NCI-H2081 (cell line): ENCODE measurements around the gene PSMB11.
"Not testable (repeated sequence)": the region's sequence is repeated elsewhere in the genome, so short reads cannot be mapped to it uniquely, and the experiment has no call there.

Experiments used
- DNase-seq, 2 experiments: peaks; one replicate each; lab custom pipeline; 2025; lab: John Stamatoyannopoulos, UW

PSMB11 gene

GRCh38 chr14:23042162-23042965, at the start of gene PSMB11:
Gene PSMB11 (plus strand): TSS chr14:23042212. CDS start chr14:23042226, 14 bp downstream.
- no peak for DNase-seq

DNA sequence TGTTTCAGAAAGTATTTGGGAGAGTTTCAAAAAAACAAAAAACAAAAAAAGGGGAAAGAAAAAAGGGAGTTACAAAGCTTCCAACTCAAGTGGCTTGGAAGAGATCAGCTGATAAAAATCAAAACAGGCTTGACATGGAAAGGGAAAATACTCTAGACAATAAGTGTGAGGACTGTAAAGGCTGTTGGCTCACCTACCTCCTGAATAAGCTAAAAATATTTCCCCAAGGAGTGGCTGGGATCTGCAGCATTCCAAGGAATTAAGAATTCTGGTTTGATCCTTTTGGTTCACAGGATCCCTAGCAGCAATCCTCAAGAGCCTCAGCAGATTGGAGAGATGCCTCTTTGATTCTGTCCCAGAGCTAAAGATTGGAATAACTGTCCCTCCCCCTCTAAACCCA, 48.5 kb upstream of the PSMB11 start:
- DNase-seq, result no peak

- no peak for DNase-seq
Observed at GRCh38 chr14:22994762-22995275, 47.2 kb upstream of the PSMB11 start.

DNA sequence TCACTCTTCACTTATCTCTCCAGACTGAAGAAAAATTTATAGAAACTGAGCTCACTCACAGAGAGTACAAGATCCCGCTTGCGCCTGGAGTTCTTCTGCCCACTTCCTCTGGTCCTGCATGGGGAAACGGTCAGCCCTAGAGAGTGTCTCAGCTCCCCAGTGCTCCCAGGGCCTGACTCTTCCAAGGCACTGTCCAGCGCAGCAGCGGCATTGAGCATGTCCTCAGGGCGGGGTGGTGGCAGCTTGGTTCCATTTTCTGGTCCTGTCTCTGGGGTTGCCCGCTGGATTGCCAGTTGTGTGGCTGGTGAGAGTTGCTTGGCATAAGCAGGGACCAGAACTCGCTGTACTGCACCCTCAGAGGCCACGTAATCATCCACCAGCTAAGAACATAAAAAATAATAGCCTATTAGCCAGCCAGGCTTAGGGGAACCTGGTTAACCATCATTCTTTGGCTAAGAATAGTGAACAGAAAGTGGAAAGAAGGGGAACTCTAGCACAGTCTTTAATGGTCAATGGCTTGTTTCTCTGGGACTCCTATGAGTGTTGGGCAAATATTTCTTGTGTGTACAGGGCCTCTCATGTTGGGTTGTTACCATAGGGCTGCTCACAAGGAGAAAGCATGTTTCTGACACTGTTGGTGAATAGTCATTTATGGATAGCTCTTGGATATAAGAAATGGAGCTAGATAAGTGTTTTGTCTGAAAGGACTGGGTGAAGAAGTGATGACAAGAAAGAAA, 46.0 kb upstream of the PSMB11 start:
- DNase-seq, result no peak

DNA sequence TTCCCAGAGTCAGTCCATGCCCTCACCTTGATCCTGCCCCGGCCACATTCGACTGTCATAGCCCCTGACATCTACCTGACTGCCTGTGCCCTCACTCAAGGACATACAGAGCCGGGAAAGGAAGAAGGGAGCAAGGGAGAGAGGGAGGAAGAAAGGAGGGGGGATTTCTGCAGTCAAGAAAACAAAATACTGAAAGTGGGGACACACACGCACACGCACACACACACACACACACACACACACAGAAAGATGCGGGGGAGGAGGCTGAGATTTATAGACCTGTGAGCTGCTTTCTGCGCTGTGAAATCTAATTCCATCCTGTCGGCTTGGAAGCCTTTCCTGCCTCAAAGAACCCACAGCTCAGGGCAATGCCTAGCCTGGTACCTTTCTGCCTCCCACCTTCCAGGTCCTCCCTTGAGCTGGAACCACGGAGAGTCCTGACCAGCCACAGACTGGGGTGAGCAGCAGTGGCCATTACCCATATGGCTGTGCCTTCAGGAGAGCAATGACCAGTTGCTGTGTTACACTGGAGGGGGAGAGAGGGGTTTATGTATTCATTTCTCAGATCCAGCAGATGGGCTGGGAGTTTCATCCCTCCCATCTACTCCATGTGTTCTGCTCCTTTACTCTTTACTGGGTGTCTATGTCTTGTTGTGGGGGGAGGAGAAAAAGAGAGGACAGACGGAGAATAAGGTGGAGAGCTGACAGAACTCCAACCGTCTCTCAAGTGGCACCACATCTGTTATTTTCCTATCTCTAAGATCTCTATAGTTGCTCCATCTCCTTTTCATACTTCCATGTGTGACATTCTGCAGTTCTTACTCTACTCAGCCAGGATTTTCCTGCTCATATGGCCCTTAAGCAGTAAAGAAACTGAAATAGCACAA, 45.0 kb upstream of the PSMB11 start:
- DNase-seq, result no peak

DNA sequence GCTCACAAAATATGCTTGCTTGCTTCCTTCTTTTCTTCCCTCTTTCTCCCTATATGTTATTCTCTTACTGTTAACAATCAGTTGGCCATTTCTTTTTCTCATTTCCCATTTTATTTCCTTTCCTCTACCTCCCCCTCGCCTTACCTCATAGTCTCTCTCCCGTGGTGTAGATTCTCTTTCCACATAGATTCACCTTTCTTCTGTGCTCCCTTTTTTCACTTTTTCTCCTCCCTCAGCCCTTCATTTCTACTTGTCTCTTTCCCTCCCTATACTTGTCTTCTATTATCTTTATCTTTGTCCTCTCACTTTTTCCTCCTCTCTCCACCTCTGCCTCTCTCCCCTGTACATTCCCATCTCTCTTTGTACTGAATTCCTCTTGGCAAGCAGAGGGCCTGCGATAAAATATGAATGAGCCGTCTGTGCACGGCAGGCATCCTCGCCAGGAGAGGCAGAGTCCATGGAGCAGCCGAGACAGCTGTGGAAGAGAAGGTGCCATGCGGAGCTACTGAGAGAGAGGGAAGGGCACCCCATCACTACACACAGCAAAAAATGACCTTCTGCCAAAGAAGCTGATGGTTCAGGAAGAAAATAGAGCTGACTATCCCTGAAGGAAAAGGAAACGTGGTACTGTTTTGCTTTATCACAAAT, 44.2 kb upstream of the PSMB11 start:
- DNase-seq, result no peak

DNA sequence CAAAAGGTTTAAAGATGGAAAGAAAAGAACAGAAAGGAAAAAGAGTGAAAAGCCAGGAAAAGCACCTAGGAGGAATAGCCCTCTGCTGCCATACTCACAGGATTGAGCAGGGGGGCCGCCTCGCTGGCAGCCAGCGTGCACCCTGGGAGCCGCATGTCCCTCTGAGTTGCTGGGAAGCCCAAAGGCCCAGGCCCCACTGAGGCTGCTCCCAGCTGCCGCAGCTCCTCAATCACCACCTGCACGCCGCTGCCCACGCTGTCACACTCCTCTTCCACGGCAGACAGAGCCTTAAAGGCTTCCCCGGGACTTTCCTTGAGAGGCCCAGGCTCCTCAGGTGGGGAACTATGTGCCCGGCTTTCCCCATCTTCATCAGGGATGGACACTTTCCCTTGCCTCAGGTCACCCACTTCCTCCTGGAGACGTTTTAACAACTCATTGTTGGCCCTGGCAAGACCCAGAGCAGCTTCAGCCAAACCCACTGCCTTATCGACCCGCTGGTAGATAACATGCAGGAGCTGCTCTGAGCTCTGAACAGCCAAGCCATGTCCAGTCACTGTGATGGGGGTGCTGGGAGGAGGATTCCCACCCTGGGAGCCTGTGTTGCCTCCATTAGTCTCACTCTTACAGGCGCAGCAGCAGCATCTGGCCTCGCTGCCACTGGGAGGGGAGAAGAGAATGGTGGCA, 43.5 kb upstream of the PSMB11 start:
- no peak for DNase-seq

GRCh38 chr14:23000860-23001259, 41.2 kb upstream of the PSMB11 start:
- no peak for DNase-seq

DNA sequence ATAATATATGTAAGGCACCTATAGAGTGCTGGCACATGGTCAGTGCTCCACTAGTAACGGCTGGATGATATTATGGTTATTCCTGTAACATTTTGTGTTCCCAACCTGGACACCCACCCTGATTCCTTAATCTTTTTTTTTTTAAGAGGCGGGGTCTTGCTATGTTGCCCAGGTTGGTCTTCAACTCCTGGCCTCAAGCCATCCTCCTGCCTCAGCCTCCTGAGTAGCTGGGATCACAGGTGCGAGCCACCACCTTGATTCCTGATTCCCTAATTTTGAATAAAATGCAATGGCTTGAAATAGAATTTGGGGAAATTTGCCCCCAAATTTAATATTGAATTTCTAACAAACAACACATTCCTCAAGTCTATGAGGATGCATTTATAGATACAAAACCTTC, 39.4 kb upstream of the PSMB11 start:
- no peak for DNase-seq

GRCh38 chr14:23004274-23004673, 37.7 kb upstream of the PSMB11 start:
- DNase-seq, result not testable (repeated sequence)

DNA sequence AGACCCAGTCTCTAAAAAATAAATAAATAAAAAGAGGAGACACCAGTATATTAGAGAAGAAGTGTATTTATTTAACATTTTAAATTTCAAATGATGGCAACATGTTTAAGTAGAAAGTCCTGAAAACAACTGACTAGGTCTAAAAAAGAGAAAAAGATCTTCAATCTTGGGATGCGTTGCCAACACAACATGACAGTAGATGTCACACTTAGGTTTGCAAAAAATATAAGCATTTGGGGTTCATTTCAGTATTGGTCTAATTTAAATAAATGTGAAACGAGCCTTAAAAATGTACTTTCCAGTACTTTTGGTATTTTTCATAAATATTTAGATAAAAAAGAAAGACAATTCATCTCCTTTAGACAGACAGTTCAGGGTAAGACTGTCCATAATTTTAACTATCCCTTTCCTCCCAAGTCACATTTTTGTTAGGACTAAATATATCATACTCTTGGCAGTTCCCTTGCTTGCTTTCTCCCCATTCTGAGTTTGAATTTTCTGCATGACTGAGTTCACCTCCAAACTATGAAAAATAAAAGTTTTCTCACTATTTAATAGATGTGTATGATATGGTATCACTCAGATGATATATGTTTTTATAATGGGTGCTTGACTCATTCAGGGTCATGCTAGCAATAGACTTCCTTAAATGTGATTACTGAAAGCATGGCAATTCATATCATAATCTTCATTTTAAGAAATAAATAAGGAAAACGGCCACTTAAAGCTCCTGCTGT, 36.4 kb upstream of the PSMB11 start:
- DNase-seq, result no peak

- DNase-seq, result no peak
Observed at GRCh38 chr14:23006188-23006534, 35.9 kb upstream of the PSMB11 start.

DNA sequence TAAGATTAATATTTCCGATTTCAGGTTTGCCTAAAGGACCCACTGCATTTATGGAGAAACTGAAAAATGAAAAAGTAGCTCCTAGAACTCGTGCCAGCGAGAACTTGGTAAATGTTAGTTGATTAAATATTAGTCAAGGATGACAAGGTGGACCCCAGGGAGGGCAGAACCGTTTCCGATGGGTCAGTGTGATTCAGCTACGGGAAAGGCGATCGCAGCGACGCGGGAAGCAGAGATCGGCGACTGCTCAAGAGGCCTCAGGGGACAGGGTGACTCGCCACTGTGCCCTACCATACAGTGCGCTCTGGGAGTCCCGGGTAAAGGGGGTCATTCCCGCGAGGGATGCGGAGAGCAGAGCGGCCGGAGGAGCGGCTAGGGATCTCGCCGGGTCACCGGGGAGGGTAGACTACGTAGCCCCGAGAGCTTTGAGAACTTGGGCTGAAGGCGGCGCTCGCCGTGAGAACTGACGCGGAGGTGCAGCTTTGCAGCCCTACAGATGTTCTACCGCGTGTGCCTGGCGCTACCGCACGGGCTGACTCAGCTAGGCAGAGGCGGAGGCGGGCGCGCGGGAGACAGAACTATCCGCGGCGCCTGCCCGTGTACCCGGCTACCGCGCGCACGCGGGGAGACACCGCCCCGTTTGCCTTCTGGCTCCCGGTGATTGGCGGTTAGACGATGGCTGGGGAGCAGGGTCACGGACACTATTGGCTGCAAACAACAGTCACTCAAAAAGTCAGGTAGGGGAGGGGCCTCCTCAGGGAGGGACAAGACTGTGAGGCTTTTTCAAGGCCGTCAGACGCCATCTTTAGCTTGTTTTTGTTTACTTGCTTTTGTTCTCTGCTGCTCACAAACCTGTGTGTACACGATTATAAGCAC, 35.2 kb upstream of the PSMB11 start:
- peak; percentile 97 to 98 for DNase-seq

DNA sequence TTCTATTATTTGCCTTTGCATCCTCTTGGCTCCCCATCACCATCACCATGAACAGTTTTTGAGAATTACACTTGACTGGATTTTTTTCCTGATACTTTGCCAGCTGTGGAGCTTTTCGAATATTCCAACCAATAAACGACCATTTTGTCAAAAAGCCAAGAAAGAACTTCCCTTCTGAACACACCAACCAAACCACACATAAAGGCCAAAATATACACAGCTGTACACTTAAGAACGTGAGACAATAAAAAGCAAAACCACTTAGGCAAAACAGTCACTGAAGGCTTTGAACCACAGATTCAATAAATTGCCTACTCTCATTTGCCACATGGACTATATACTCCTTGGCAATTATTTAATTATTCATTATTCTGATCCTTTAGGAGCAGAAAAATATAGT, 33.2 kb upstream of the PSMB11 start:
- DNase-seq, result peak; percentile 37 to 73

DNA sequence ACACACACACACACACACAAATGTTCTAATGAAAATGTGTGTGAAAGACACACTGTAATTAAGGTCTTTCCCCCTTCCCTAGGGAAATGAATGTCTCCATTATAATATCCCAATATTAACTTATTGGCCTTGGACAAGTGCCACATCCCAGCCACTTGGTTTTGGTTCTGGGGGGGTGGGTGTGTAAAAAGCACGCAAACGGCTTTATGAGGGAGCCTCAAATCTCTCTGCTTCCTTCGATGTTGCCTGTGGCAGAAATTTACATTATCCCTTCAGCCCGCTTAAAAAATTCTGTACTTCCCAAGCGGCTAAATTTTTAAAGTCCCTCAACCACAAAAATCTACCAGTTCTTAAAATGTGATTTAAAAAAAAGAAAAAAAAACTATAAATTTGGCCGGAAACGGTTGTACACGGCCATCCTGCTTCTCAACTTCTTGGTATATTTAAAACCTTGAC, 32.5 kb upstream of the PSMB11 start:
- peak in 1 of 2 experiments; percentile 42 for DNase-seq

DNA sequence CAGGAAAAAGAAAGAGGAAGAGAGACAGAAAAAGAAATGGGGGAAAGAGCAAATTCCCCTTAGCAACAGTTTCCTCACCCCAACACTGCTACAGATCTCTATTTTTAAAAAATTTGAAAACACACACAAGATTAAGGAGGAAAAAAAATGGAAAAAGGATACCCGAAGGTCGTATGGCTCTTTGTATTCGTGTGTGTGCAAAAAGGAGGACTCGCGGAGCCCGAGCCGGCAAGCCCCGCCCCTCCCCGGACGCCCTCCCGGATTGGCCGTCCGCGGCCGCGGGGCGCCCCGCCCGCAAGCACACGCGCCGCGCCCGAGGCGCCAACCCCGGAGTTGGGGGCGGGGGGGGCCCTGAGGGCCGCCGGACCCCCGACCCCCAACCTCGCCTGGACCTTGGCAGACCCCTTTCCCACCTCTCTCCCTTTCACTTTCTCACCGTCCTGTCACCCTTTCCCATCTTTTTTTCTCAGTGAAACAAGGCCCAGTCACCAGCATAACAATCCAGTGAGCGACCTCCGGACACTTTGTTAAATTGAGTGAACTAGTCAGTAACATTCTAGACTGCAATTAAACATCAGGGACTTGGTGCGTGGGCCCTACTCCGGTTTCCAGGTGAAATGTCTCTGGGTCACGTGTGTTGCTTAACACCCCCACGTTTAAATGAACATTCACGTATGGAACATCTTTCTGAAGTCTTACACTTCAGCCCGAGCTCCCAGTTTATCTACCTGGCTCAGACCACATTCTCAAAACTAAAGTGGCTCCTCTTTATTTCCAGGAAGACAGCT, 31.9 kb upstream of the PSMB11 start, which contains the start of gene C14orf93:
Gene C14orf93, minus strand, starts transcription at position 205 of the 788 bp plus-strand sequence. CDS start 11,120 bp downstream, outside the sequence.
- DNase-seq, result peak; percentile 61 to 79

GRCh38 chr14:23013054-23013748, 28.8 kb upstream of the PSMB11 start:
- no peak for DNase-seq

GRCh38 chr14:23013749-23014054, 28.3 kb upstream of the PSMB11 start:
- not testable (repeated sequence) for DNase-seq
